ENCODE data around the gene NEU2.

NEU2 gene

DNA sequence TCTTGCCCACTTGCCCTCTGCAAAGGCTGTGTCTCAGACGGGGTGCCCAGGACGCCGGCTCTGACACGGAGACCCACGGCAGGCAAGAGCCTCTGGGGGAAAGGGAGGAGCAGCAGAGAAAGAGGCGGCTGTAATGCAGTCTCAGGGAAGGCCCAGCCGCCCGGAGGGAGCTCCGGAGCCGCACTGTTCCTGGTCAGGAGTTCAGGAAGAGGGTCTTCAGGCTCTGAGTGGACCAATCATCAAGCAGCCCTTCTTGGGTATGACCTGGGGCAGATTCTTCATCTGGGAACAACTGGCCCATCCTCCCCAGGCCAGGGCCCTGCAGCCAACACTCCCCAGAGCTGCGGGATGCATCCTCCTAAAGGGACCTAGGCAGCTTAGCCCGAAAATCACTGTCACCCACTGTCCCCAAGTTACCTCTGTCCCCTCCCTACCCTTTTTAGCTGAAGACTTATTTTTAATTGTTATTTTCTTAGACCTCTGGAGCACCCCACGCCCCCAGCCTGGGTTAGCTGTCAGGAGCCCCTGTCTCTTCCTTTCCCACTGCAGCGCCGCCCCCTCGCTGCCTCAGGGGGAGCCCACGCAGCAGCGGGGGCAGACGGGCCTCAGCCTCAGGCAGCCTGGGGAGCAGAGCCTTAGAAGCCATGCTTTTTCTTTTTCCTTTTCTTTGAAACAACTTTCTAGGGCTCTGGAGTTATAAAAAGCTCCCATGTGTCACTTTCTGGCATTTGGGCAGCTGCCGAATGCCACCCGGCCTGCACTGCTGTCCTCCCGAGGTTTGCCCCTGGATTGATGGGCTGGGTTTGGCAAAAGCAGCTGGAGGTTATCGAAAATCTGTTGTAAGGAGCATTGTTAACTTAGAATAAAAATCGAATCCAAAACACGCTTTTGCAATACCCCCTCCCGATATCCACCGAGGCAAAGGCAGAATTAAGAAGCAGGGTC is 644 bp upstream of the NEU2 start:
- TF ChIP-seq JUND (IDR thresholded peaks at IDR 0.05; ENCODE audit: low read depth) = no peak
- in situ Hi-C loops (cut with HindIII; ENCODE audit: low pct_unique_long_range_greater_than_20kb, low sequenced_read_pairs) = no loop called here
- DNase-seq (ENCODE audit: low read depth in 1 of 2, low spot score in 1 of 2) = no peak

DNA sequence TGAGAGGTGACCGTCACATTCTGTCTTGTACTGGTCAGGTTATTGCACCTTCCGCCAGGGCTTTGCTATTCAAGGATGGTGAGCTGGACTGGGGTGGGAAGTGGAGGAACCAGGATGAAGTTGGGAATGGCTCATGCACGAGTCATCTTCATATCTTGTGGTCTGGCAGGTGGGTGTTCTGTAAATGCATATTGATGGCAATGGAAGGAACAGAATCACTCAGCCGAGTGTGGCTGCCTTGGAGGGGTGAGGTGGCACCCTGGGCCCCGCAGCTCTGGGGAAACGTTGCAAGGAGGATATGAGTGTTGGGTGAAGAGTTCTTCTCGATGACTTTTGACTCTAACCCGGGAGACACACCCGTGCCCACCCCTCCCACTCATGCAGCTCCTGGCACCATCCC is 1.2 kb downstream of the NEU2 start:
- in situ Hi-C loops (cut with HindIII; ENCODE audit: low pct_unique_long_range_greater_than_20kb, low sequenced_read_pairs) = no loop called here

DNA sequence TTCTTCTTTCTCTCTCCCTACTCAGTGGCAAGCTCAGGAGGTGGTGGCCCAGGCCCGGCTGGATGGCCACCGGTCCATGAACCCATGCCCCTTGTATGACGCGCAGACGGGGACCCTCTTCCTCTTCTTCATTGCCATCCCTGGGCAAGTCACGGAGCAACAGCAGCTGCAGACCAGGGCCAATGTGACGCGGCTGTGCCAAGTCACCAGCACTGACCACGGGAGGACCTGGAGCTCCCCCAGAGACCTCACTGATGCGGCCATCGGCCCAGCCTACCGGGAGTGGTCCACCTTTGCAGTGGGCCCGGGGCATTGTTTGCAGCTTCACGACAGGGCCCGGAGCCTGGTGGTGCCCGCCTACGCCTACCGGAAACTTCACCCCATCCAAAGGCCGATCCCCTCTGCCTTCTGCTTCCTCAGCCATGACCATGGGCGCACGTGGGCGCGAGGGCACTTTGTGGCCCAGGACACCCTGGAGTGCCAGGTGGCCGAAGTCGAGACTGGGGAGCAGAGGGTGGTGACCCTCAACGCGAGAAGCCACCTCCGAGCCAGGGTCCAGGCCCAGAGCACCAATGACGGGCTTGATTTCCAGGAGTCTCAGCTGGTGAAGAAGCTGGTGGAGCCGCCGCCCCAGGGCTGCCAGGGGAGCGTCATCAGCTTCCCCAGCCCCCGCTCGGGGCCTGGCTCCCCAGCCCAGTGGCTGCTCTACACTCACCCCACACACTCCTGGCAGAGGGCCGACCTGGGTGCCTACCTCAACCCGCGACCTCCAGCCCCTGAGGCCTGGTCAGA is 1.8 kb downstream of the NEU2 start:
- TF ChIP-seq JUND (IDR thresholded peaks at IDR 0.05; ENCODE audit: low read depth) = no peak
- no peak for DNase-seq (ENCODE audit: low read depth in 1 of 2, low spot score in 1 of 2)
- in situ Hi-C loops (cut with HindIII; ENCODE audit: low pct_unique_long_range_greater_than_20kb, low sequenced_read_pairs) = no loop called here

More for the DNA sequence above, 1.2 kb downstream of the NEU2 start:
- DNase-seq (ENCODE audit: low read depth in 1 of 2, low spot score in 1 of 2) = no peak
- TF ChIP-seq JUND (IDR thresholded peaks at IDR 0.05; ENCODE audit: low read depth) = no peak

DNA sequence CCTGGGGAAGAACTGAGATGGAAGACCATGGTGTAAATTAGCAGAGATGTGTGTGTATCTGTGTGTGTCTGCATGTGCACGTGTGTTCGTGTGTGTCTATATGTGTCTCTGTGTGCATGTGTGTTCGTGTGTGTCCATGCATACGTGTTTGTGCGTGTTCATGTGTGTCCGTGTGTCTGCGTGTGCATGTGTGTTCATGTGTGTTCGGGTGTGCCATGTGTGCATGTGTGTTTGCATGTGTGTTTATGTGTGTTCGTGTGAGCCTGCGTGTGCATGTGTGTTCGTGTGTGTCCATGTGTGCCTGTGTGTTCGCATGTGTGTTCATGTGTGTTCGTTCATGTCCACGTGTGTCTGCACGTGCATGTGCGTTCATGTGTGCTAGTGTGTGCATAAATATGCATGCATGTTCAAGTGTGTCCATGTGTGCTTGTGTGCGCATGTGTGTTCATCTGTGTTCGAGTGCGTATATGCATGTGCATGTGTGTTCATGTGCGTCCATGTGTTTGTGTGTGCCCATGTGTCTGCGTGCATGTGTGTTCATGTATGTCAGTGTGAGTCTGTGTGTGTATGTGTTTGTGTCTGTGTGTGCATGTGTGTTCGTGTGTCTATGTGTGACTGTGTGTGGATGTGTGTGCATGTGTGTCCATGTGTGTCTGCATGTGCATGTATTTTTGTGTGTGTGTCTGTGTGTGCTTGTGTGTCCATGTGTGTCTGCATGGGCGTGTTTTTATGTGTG is 3.1 kb downstream of the NEU2 start:
- in situ Hi-C loops (cut with HindIII; ENCODE audit: low pct_unique_long_range_greater_than_20kb, low sequenced_read_pairs) = no loop called here
- DNase-seq (ENCODE audit: low read depth in 1 of 2, low spot score in 1 of 2) = no peak
- TF ChIP-seq JUND (IDR thresholded peaks at IDR 0.05; ENCODE audit: low read depth) = no peak

DNA sequence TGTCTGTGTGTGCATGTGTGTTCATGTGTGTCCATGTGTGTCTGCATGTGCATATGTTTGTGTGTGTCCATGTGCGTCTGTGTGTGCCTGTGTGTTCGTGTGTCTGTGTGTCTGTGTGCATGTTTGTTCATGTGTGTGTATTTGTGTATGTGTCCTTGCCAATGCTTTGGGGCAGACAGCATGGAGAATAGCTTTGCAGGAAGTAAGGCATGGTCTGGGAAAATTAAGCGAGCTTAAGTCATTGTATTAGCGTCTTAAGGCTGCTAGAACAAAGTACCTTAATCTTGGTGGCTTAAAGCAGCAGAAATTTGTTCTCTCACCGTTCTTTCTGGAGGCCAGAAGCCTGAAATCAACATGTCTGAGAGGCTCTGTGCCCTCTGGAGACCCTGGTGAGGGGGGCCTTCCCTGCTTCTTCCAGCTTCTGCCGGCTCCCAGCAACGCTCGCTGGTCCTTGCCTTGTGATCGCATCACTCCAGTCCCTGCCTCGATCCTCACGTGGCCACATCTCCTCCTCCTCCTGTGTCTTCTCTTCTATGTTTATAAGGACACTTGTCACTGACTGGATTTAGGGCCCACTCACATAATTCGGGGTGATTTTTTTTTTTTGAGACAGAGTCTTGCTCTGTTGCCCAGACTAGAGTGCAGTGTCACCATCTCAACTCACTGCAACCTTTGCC is 3.8 kb downstream of the NEU2 start:
- TF ChIP-seq JUND (IDR thresholded peaks at IDR 0.05; ENCODE audit: low read depth) = no peak
- in situ Hi-C loops (cut with HindIII; ENCODE audit: low pct_unique_long_range_greater_than_20kb, low sequenced_read_pairs) = no loop called here
- no peak for DNase-seq (ENCODE audit: low read depth in 1 of 2, low spot score in 1 of 2)

DNA sequence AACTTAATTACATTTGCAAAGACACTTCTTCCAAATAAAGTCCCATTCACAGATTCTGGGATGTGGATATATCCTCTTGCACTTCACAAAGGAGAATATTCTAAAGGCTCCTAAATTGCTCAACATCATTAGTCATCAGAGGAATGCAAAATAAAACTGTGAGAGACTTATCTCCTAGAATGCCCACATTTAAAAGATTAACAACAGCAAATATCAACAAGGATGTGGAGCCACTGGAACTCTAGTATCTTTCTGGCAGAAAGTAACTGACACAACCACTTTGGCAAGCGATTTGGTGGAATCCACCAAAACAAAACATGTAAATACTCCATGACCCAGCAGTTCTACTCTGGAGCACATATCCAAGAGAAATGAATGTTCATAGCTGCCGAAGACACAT is 4.6 kb downstream of the NEU2 start:
- no peak for DNase-seq (ENCODE audit: low read depth in 1 of 2, low spot score in 1 of 2)
- in situ Hi-C loops (cut with HindIII; ENCODE audit: low pct_unique_long_range_greater_than_20kb, low sequenced_read_pairs) = no loop called here

DNA sequence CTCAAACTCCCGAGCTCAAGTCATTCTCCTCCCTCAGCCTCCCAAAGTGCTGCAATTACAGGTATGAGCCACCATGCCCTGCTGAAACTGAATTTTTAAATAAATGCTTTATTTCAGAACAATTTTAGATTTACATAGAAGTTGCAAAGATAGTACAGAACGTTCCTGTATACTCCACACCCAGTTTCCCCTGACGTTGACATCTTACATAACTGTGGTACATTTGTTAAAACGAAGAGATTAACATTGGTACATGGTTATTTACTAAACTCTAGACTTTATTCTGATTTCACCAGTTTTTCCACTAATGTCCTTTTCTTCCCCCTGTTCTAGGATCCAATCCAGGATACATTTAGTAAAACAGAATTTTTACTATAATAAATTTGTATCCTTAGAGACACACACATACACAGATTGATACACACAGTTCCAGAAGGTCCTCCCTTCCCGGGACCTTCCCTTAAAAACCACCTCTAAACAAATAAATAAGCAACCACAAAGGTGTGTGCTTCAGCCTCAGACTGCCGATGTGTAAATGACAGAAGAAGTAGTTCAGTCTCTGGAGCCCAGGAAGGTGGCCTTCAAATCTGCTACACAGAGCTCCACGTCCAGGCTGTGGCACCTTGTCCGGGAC is 6.9 kb downstream of the NEU2 start:
- TF ChIP-seq JUND (IDR thresholded peaks at IDR 0.05; ENCODE audit: low read depth) = no peak
- in situ Hi-C loops (cut with HindIII; ENCODE audit: low pct_unique_long_range_greater_than_20kb, low sequenced_read_pairs) = no loop called here
- DNase-seq (ENCODE audit: low read depth in 1 of 2, low spot score in 1 of 2) = no peak

More for the DNA sequence above, 4.6 kb downstream of the NEU2 start:
- TF ChIP-seq JUND (IDR thresholded peaks at IDR 0.05; ENCODE audit: low read depth) = no peak

DNA sequence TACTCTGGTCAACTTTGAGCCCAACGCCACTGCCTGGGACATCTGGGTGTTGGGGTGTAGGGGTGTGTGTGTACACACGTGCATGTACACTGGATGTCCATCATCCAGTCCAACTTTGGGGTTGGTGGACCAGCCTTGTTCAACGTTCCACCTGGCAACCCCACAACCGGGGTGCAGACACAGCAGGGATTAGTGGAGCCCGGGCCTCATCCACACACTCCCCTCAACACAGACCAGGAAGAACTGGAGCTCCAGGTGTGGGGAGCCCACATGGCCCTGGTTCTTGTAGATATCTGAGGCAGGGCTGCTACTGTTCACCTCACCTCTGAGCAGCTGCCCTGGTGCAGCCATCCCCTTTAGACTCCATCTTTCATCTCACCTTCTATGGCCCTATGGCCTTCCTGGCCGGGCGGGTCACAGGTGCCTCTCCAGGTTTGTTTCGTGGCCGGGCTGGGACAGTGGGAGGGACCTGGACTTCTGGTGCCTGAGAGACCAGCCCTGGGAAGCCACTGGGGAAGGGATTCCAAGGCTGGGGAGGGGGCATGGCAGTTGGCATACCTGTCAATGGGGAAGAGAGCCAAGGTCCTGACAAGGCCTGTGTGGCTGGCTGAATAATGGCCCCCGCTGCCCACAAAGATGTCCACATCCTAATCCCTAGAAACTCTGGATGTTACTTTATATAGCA is 7.5 kb downstream of the NEU2 start:
- DNase-seq (ENCODE audit: low read depth in 1 of 2, low spot score in 1 of 2) = no peak
- no peak for TF ChIP-seq JUND (IDR thresholded peaks at IDR 0.05; ENCODE audit: low read depth)
- in situ Hi-C loops (cut with HindIII; ENCODE audit: low pct_unique_long_range_greater_than_20kb, low sequenced_read_pairs) = no loop called here

DNA sequence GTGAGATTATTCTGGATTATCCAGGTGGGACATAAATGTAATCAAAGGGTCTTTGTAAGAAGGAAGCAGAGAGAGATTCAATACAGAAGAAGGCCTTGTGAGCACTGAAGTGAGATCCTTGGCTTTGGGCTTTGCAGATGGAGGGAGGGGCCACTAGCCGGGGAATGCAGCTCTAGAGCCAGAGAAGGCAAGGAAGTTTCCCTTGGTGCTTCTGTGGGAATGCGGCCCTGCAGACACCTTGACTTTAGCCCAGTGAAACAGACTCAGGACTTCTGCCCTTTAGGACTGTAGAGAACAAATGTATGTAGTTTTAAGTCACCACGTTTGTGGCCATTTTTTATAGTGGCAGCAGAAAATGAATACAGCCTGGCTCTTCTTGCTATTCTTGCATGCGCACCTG is 8.1 kb downstream of the NEU2 start:
- in situ Hi-C loops (cut with HindIII; ENCODE audit: low pct_unique_long_range_greater_than_20kb, low sequenced_read_pairs) = no loop called here
- no peak for TF ChIP-seq JUND (IDR thresholded peaks at IDR 0.05; ENCODE audit: low read depth)
- no peak for DNase-seq (ENCODE audit: low read depth in 1 of 2, low spot score in 1 of 2)

DNA sequence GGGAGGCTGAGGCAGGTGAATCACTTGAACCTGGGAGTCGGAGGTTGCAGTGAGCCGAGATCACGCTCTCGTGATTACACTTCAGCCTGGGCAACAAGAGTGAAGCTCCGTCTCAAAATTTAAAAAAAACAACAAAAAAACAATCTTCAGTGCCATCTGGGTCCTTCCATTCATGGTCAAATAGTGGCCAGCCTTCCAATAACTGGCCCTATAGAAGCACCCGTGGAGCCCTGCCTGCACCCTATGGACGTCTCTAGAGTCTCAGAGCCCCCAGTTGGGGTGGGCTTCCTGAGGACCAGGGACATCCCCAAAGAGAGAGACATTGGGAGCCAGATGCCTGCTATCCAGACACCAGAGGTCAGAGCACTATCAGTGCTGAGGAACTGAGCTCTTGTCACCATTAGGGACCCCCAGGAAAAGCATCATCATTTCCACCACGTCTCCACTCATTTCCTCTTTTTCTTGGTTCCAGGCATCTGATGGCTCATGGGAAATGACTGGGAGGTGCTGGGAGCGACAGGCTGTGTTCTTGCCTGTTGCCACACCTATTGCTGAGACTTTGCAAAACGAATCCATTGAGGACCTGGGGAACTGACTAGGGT is 9.4 kb downstream of the NEU2 start:
- DNase-seq (ENCODE audit: low read depth in 1 of 2, low spot score in 1 of 2) = no peak
- in situ Hi-C loops (cut with HindIII; ENCODE audit: low pct_unique_long_range_greater_than_20kb, low sequenced_read_pairs) = no loop called here
- TF ChIP-seq JUND (IDR thresholded peaks at IDR 0.05; ENCODE audit: low read depth) = no peak

DNA sequence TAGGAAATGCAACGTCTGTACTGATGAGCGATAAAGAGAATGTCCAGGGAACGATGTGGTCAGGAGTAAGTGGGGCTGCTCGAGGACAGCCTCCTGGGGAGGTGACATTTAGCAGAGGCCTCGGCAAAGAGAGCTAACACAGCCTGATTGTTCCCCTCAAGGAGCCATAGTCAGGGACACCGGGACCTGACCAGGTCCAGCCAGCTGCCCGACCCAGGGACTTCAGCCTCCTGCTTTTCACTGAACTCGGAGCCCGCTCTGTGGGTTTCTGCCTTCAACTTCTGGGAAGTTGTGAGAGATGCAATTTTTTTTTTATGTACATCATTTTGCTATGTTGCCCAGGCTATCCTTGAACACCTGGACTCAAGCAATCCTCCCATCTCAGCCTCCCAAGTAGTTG is 10.1 kb downstream of the NEU2 start:
- no peak for TF ChIP-seq JUND (IDR thresholded peaks at IDR 0.05; ENCODE audit: low read depth)
- in situ Hi-C loops (cut with HindIII; ENCODE audit: low pct_unique_long_range_greater_than_20kb, low sequenced_read_pairs) = no loop called here
- no peak for DNase-seq (ENCODE audit: low read depth in 1 of 2, low spot score in 1 of 2)
